Measurements from ENCODE around the gene TUB. TPM values are rescaled to one million over a fixed set of nuclear protein-coding genes. Genes with fewer than 3 reads are reported as not detected.

Gene TUB
- total and polyA plus RNA-seq, 2 of the 8 experiments (the other 6 are each of a cell fraction or from before 2014, with no cell fraction given), result 15.3 to 31.3 TPM

DNA sequence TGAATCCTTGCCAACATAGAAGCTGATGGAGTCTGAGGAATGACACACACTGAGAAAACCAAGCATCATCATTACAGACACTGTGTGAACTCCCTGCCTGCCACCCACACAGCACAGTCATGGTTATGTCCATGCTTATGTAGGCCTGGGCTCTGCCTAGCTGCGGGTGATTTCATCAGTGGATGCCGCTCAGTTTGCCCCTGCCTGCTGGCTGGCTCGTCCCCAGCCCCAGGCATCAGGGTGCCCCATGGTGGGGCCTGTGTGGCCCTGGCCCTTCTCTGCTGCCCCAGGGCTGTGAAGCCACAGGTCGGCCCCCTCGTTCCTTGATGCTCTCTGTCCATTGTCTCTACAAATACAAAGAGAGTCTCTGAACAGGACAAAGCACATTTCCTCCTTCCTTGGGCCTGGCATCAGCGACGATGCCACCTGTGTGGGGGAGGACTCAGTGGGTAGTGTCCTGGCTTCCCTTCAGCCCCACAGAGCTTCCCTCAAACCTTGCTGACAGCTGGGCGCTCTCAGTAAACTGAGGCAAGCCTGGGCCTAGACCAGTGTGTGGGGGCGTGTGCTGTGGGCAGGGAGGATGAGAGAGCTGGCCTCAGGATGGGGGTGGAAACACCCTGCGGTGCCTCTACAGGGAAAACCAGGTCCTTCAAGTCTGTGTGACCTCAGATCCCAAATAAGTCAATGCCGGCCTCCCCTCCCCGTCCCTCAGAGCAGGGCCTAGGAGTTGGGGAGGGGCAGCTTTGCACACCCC lies 20.0 kb upstream of the TUB start (continued):
- TF ChIP-seq RAD21 (IDR thresholded peaks at IDR 0.05 in 1 of 2, conservative IDR thresholded peaks at IDR 0.05 in 1 of 2; ENCODE audit: low read depth in 2 of 2, low read length in 2 of 2) (no peak), ASH2L (IDR thresholded peaks at IDR 0.05; ENCODE audit: low read length) (no peak), RFX5 (IDR thresholded peaks at IDR 0.05; ENCODE audit: borderline replicate concordance, low read depth, low read length) (no peak)
